H9 (cell line): ENCODE data around the gene PTPRR. TPM values are rescaled to one million over a fixed set of nuclear protein-coding genes. Genes with fewer than 3 reads are reported as not detected.

Experiments used
- DNase-seq: peaks from one replicate; pipeline ENCODE4 v3.0.0-alpha.2; 2017
- H2AFZ ChIP-seq: one replicate; pipeline ENCODE4 v1.6.1; 2013; ENCODE audit warnings: mild to moderate bottlenecking, low read length, control low read depth, moderate library complexity
- H2AK5ac ChIP-seq: 2 replicates; pipeline ENCODE4 v1.6.1; 2013; ENCODE audit warnings: low read length, control low read depth, mixed read lengths; ENCODE audit not compliant: insufficient read length
- H2BK120ac ChIP-seq: one replicate; pipeline ENCODE4 v1.6.1; 2013; ENCODE audit warnings: low read depth, mild to moderate bottlenecking, low read length, control low read depth, inconsistent platforms; ENCODE audit not compliant: poor library complexity, severe bottlenecking
- H2BK12ac ChIP-seq: 2 replicates; pipeline ENCODE4 v1.6.1; 2013; ENCODE audit warnings: low read length, control low read depth, mixed read lengths, low read depth; ENCODE audit not compliant: insufficient read length
- H2BK15ac ChIP-seq: 2 replicates; pipeline ENCODE4 v1.6.1; 2013; ENCODE audit warnings: low read depth, low read length, control low read depth
- H2BK20ac ChIP-seq: one replicate; pipeline ENCODE4 v1.6.1; 2013; ENCODE audit warnings: low read depth, mild to moderate bottlenecking, low read length, control low read depth, inconsistent platforms; ENCODE audit not compliant: poor library complexity, severe bottlenecking
- H2BK5ac ChIP-seq: 2 replicates; pipeline ENCODE4 v1.6.1; 2013; ENCODE audit warnings: low read length, control low read depth, mixed read lengths; ENCODE audit not compliant: insufficient read length
- H3K14ac ChIP-seq: 2 replicates; pipeline ENCODE4 v1.6.1; 2013; ENCODE audit warnings: low read length, control low read depth; ENCODE audit not compliant: insufficient read depth
- H3K18ac ChIP-seq: 2 replicates; pipeline ENCODE4 v1.6.1; 2013; ENCODE audit warnings: low read depth, mild to moderate bottlenecking, mixed read lengths, low read length, control low read depth; ENCODE audit not compliant: insufficient read length
- H3K23ac ChIP-seq: 2 replicates; pipeline ENCODE4 v1.6.1; 2013; ENCODE audit warnings: low read length, control low read depth, mixed read lengths, low read depth; ENCODE audit not compliant: insufficient read length
- H3K23me2 ChIP-seq: 2 replicates; pipeline ENCODE4 v1.6.1; 2013; ENCODE audit warnings: low read depth, mild to moderate bottlenecking, mixed read lengths, low read length, control low read depth; ENCODE audit not compliant: insufficient read length, poor library complexity, severe bottlenecking
- H3K27ac ChIP-seq: 2 replicates; pipeline ENCODE4 v1.5.1; 2013; ENCODE audit warnings: low read length, control low read depth, mixed read lengths, low read depth; ENCODE audit not compliant: insufficient read length
- H3K27me3 ChIP-seq: 2 replicates; pipeline ENCODE4 v1.6.1; 2013; ENCODE audit warnings: low read length, control low read depth, inconsistent platforms; ENCODE audit not compliant: insufficient read depth
- H3K4ac ChIP-seq: 2 replicates; pipeline ENCODE4 v1.6.1; 2013; ENCODE audit warnings: low read depth, mild to moderate bottlenecking, control low read depth, inconsistent platforms, low read length, moderate library complexity
- H3K4me1 ChIP-seq: 2 replicates; pipeline ENCODE4 v1.6.1; 2013; ENCODE audit warnings: low read length, control low read depth, inconsistent platforms; ENCODE audit not compliant: insufficient read depth
- H3K4me2 ChIP-seq: 2 replicates; pipeline ENCODE4 v1.6.1; 2013; ENCODE audit warnings: low read length, control low read depth, mixed read lengths; ENCODE audit not compliant: insufficient read length, insufficient read depth
- H3K56ac ChIP-seq: 2 replicates; pipeline ENCODE4 v1.6.1; 2013; ENCODE audit warnings: low read depth, mild to moderate bottlenecking, mixed read lengths, low read length, control low read depth; ENCODE audit not compliant: insufficient read length
- H3K79me1 ChIP-seq: 2 replicates; pipeline ENCODE4 v1.6.1; 2013; ENCODE audit warnings: low read depth, mild to moderate bottlenecking, moderate library complexity, low read length, control low read depth, inconsistent platforms; ENCODE audit not compliant: insufficient read depth, poor library complexity, severe bottlenecking
- H3K79me2 ChIP-seq: 2 replicates; pipeline ENCODE4 v1.6.1; 2013; ENCODE audit warnings: low read length, control low read depth, inconsistent platforms; ENCODE audit not compliant: insufficient read depth
- H3K9ac ChIP-seq: 2 replicates; pipeline ENCODE4 v1.6.1; 2013; ENCODE audit warnings: low read length, control low read depth, mixed read lengths; ENCODE audit not compliant: insufficient read length; ENCODE audit errors: extremely low read depth
- H3K9me3 ChIP-seq: one replicate; pipeline ENCODE4 v1.6.1; 2013; ENCODE audit warnings: low read depth, low read length, inconsistent platforms; ENCODE audit not compliant: control insufficient read depth
- H3T11ph ChIP-seq: one replicate; pipeline ENCODE4 v1.6.1; 2013; ENCODE audit warnings: mild to moderate bottlenecking, low read length, control low read depth, inconsistent platforms
- H4K20me1 ChIP-seq: one replicate; pipeline ENCODE4 v1.6.1; 2013; ENCODE audit not compliant: control insufficient read depth, insufficient read length, insufficient read depth
- H4K5ac ChIP-seq: 2 replicates; pipeline ENCODE4 v1.6.1; 2013; ENCODE audit warnings: low read depth, mild to moderate bottlenecking, mixed read lengths, low read length, control low read depth; ENCODE audit not compliant: insufficient read length
- H4K8ac ChIP-seq: replicated peaks from 2 replicates; pipeline ENCODE4 v1.6.1; 2013; ENCODE audit warnings: low read length, control low read depth, mixed read lengths, low read depth; ENCODE audit not compliant: insufficient read length
- H4K91ac ChIP-seq: 2 replicates; pipeline ENCODE4 v1.6.1; 2013; ENCODE audit warnings: low read depth, mild to moderate bottlenecking, moderate library complexity, mixed read lengths, low read length, control low read depth; ENCODE audit not compliant: insufficient read length
- H3K27ac Mint-ChIP-seq, 3 experiments: 2 replicates in 2 of 3; 3 replicates in 1 of 3; pipeline ENCODE4 v1.8.0; 2020 to 2021; ENCODE audit warnings: mixed read lengths in 3 of 3, mild to moderate bottlenecking in 1 of 3, moderate library complexity in 1 of 3
- H3K27me3 Mint-ChIP-seq: 2 replicates; pipeline ENCODE4 v1.8.0; 2021; ENCODE audit warnings: low read depth, mild to moderate bottlenecking, moderate library complexity, mixed read lengths
- H3K36me3 Mint-ChIP-seq, 3 experiments: 2 replicates in 2 of 3; 3 replicates in 1 of 3; pipeline ENCODE4 v1.8.0; 2020 to 2021; ENCODE audit warnings: low read depth in 3 of 3, mixed read lengths in 3 of 3; ENCODE audit not compliant: insufficient read depth in 1 of 3
- H3K4me1 Mint-ChIP-seq, 2 experiments: 2 replicates each; pipeline ENCODE4 v1.8.0; 2020; ENCODE audit warnings: mixed read lengths in 2 of 2
- H3K4me3 Mint-ChIP-seq, 2 experiments: 2 replicates in 1 of 2; 3 replicates in 1 of 2; pipeline ENCODE4 v1.8.0; 2020 to 2021; ENCODE audit warnings: mild to moderate bottlenecking in 2 of 2, mixed read lengths in 2 of 2, moderate library complexity in 1 of 2
- H3K9me3 Mint-ChIP-seq, 2 experiments: 2 replicates in 1 of 2; 3 replicates in 1 of 2; pipeline ENCODE4 v1.8.0; 2020; ENCODE audit warnings: mild to moderate bottlenecking in 2 of 2, mixed read lengths in 2 of 2, moderate library complexity in 1 of 2
- CTCF ChIP-seq: fragments of 200-600 bp; sonication (generic); conservative IDR thresholded peaks from 3 replicates; pipeline ENCODE4 v1.8.0; 2021; ENCODE audit warnings: antibody characterized with exemption, mild to moderate bottlenecking
- WGBS: extraction: QIAGEN DNeasy Blood & Tissue Kit; methylation state at CpG from one replicate; pipeline ENCODE4 v1.1.7; 2013; ENCODE audit warnings: missing lambda C conversion rate, low lambda C conversion rate, mixed read lengths; ENCODE audit not compliant: insufficient read length; ENCODE audit errors: extremely low coverage; 5-methylcytosine and 5-hydroxymethylcytosine counted together
- total RNA-seq: library from RNA; stranded (reverse); gene quantifications from 2 replicates; pipeline ENCODE4 v1.2.1, GENCODE V29; 2021

The PTPRR gene
- total RNA-seq, 1 experiment from 2014 or later: 0.22 TPM

- no peak overlapping the region for H4K8ac ChIP-seq
- no peak overlapping the region for H2BK12ac ChIP-seq
- no peak overlapping the region for H4K91ac ChIP-seq
- no peak overlapping the region for H3K56ac ChIP-seq
- H2BK20ac ChIP-seq: no peak overlapping the region
- H3K79me1 ChIP-seq: no peaks in the 10 kb centered on the region
- no peaks in the 10 kb centered on the region for H4K20me1 ChIP-seq
- Mint-ChIP-seq H3K9me3 (no peaks in the 10 kb centered on the region), H3K4me3 (no peak overlapping the region), H3K36me3 (no peaks in the 10 kb centered on the region), H3K27ac (no peak overlapping the region), H3K27me3 (no peaks in the 10 kb centered on the region), H3K4me1 (peaks cover 11 to 13% of the 10 kb centered on the region in 2 experiments)
- no peak overlapping the region for H3K27ac ChIP-seq
- no peak overlapping the region for H2BK15ac ChIP-seq
- H3K27me3 ChIP-seq: peaks cover 2% of the 10 kb centered on the region; the same call in 1 of the 2 replicates
- H3K9me3 ChIP-seq: no peaks in the 10 kb centered on the region
- no peak overlapping the region for H4K5ac ChIP-seq
- no peaks in the 10 kb centered on the region for H3K23me2 ChIP-seq
- DNase-seq: no peak
- H3K9ac ChIP-seq: no peak overlapping the region
- H2AK5ac ChIP-seq: no peak overlapping the region
- H3K4ac ChIP-seq: no peak overlapping the region
- H2AFZ ChIP-seq: no peak overlapping the region
- no peak overlapping the region for H2BK5ac ChIP-seq
- no peak overlapping the region for H3K14ac ChIP-seq
- no peaks in the 10 kb centered on the region for H3K79me2 ChIP-seq
- no CpG with 5 or more reads among the region's 3 CpGs for WGBS
- H3K23ac ChIP-seq: no peak overlapping the region
- H3K4me2 ChIP-seq: no peak overlapping the region
- no peak overlapping the region for H2BK120ac ChIP-seq
- no peak overlapping the region for H3K18ac ChIP-seq
- no peak for TF ChIP-seq CTCF
- H3K4me1 ChIP-seq: peaks cover 2% of the 10 kb centered on the region; the same call in 1 of the 2 replicates
- H3T11ph ChIP-seq: no peak overlapping the region
Observed at GRCh38 chr12:70854138-70854537, 66.4 kb downstream of the PTPRR start.
